Measurements from ENCODE around the gene ABCA2.

The ABCA2 gene

DNA sequence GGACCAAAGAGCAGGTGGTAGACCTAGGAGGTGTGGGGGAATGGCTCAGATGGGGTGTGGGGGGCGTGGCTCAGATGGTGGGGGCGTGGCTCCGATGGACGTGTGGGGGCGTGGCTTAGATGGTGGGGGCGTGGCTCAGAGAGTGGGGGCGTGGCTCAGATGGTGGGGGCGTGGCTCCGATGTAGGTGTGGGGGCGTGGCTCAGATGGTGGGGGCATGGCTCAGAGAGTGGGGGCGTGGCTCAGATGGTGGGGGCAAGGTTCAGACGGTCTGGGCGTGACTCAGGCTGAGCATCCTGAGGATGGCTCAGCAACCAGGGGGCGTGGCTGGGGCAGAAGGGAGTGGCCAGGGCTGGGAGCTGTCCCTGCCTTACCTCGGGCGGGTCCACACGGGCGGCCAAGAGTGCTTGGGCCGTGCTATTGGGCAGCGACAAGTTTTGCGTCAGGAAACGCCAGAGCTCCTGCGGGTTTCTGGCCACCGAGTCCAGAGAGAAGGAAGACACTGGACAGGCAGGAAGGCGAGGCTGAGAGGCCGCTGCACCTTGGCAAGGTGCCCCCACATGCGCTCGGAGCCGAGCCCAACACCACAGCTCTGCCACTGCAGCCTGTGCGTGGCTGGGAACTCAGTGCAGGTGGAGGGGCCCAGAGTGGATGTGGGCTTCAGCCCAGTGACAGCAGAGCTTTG lies 5.9 kb downstream of the ABCA2 start:
- H3K14ac ChIP-seq (ENCODE audit: low read length), result no peak overlapping the region
- no CpG with 5 or more reads among the region's 30 CpGs for WGBS (ENCODE audit: extremely low coverage, insufficient coverage, insufficient read length)

DNA sequence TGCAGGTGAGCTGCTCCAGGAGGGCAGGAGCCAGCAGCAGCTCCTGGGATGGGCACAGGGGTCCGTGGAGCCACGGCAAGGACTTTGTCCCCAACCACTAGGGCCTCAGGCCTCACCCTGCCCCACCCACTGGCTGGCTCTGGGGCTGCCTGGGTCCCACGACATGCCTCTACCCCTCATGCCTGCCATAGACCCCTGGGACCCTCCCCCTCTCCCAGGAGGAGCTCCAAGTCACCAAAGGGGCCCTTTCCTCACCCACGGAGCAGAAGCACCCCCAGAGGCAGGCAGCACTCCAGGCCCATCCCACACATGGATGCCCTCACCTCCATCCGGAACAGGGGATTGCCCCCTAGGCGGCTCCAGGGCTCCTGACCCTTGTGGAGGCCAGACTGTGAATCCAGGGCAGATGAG lies 6.5 kb downstream of the ABCA2 start:
- Histone ChIP-seq H2BK120ac (ENCODE audit: insufficient read depth, low read length, poor library complexity) (no peak overlapping the region), H3K23ac (ENCODE audit: low read length) (no peak overlapping the region), H3K79me2 (ENCODE audit: control insufficient read depth, insufficient read depth, low read length, poor library complexity) (no peaks in the 10 kb centered on the region), H3K4me3 (ENCODE audit: low read depth, low read length) (no peak overlapping the region), H3K4me1 (ENCODE audit: control insufficient read depth in 1 of 2, insufficient read depth in 2 of 2, low read length in 2 of 2) (no peaks in the 10 kb centered on the region), H3K14ac (ENCODE audit: low read length) (no peak overlapping the region), H2AK5ac (ENCODE audit: low read length) (no peak overlapping the region), H3K36me3 (ENCODE audit: control insufficient read depth in 1 of 2, insufficient read depth in 2 of 2, low read length in 2 of 2) (no peaks in the 10 kb centered on the region), H4K8ac (ENCODE audit: low read depth, low read length) (no peak overlapping the region), H4K12ac (ENCODE audit: low read depth, low read length) (no peak overlapping the region), H4K91ac (ENCODE audit: low read depth, low read length) (no peak overlapping the region), H3K9ac (ENCODE audit: low read length) (no peak overlapping the region), H3K18ac (ENCODE audit: low read length) (no peak overlapping the region), H3K27ac (ENCODE audit: low read depth, low read length) (no peak overlapping the region), H3K4me2 (ENCODE audit: low read length) (no peak overlapping the region), H2BK12ac (ENCODE audit: low read length) (no peak overlapping the region), H2AFZ (ENCODE audit: insufficient read depth, low read length, poor library complexity) (no peak overlapping the region), H3K27me3 (ENCODE audit: insufficient read depth, low read length) (no peaks in the 10 kb centered on the region), H2BK5ac (ENCODE audit: low read depth, low read length, poor library complexity) (no peak overlapping the region), H3K79me1 (ENCODE audit: low read length) (no peaks in the 10 kb centered on the region), H3K9me3 (ENCODE audit: insufficient read depth, low read depth, low read length) (peaks cover 10% of the 10 kb centered on the region), H3K4ac (ENCODE audit: low read depth, low read length) (no peak overlapping the region)
- WGBS (ENCODE audit: extremely low coverage, insufficient coverage, insufficient read length), result no CpG with 5 or more reads among the region's 6 CpGs
- no peak for DNase-seq

More for the DNA sequence above, 5.9 kb downstream of the ABCA2 start:
- no peak overlapping the region for H3K4me2 ChIP-seq (ENCODE audit: low read length)
- no peak overlapping the region for H4K8ac ChIP-seq (ENCODE audit: low read depth, low read length)
- peaks cover 6% of the 10 kb centered on the region for H3K9me3 ChIP-seq (ENCODE audit: insufficient read depth, low read depth, low read length)
- no peaks in the 10 kb centered on the region for H3K4me1 ChIP-seq (ENCODE audit: control insufficient read depth in 1 of 2, insufficient read depth in 2 of 2, low read length in 2 of 2)
- no peak overlapping the region for H3K9ac ChIP-seq (ENCODE audit: low read length)
- no peak overlapping the region for H4K12ac ChIP-seq (ENCODE audit: low read depth, low read length)
- DNase-seq, result peak; percentile 83 to 86
- no peak overlapping the region for H3K23ac ChIP-seq (ENCODE audit: low read length)
- H3K79me1 ChIP-seq (ENCODE audit: low read length), result no peaks in the 10 kb centered on the region
- H2AFZ ChIP-seq (ENCODE audit: insufficient read depth, low read length, poor library complexity), result no peak overlapping the region
- peaks cover 4% of the 10 kb centered on the region for H3K27me3 ChIP-seq (ENCODE audit: insufficient read depth, low read length)
- no peak overlapping the region for H2AK5ac ChIP-seq (ENCODE audit: low read length)
- H2BK5ac ChIP-seq (ENCODE audit: low read depth, low read length, poor library complexity), result no peak overlapping the region
- no peak overlapping the region for H3K4ac ChIP-seq (ENCODE audit: low read depth, low read length)
- no peaks in the 10 kb centered on the region for H3K79me2 ChIP-seq (ENCODE audit: control insufficient read depth, insufficient read depth, low read length, poor library complexity)
- no peak overlapping the region for H4K91ac ChIP-seq (ENCODE audit: low read depth, low read length)
- H3K36me3 ChIP-seq (ENCODE audit: control insufficient read depth in 1 of 2, insufficient read depth in 2 of 2, low read length in 2 of 2), result no peaks in the 10 kb centered on the region
- H2BK120ac ChIP-seq (ENCODE audit: insufficient read depth, low read length, poor library complexity), result no peak overlapping the region
- H3K4me3 ChIP-seq (ENCODE audit: low read depth, low read length), result peak overlapping the region; percentile 2
- H3K18ac ChIP-seq (ENCODE audit: low read length), result no peak overlapping the region
- H2BK12ac ChIP-seq (ENCODE audit: low read length), result no peak overlapping the region
- no peak overlapping the region for H3K27ac ChIP-seq (ENCODE audit: low read depth, low read length)

DNA sequence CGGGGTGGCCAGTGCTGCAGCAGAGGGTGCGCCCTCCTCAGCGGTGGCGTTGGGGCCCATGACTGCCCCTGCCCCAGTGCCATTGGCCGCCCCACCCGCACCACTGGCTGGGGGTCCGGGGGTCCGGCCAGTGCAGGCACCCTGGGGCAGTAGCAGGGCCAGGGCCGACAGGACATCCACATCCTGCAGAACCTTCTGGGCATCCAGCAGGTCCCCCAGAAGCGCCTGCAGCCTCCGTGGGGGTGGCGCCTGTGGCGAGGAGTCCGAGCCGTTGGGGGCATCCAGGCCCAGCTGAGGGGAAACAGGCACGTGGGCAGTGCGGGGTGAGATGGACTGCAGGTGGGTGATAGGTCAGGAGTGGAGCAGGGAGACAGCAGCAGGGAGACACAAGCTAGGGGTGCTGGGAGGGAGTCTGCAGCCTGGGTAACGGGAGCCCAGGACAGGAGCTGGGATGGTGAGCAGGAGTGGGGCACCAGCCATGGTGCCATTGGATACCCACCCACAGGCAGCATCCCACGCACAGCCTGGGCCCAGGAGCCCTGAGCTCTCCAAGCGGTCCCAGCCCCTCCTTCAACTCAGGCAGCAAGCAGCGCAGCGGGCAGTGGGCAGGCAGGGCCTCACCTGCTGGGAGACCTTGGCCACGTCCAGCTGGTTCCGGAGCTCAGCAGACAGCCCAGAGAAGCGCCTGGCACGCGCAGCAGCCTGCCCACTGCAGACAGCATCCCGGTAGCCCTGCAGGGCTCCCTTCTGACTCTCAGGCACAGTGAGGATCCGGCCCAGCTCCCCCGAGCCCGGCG lies 7.1 kb downstream of the ABCA2 start:
- WGBS (ENCODE audit: extremely low coverage, insufficient coverage, insufficient read length), result no CpG with 5 or more reads among the region's 32 CpGs
- no peak overlapping the region for H3K23ac ChIP-seq (ENCODE audit: low read length)
- H4K8ac ChIP-seq (ENCODE audit: low read depth, low read length), result no peak overlapping the region
- H4K91ac ChIP-seq (ENCODE audit: low read depth, low read length), result no peak overlapping the region
- H3K18ac ChIP-seq (ENCODE audit: low read length), result no peak overlapping the region
- H3K9ac ChIP-seq (ENCODE audit: low read length), result no peak overlapping the region
- no peak overlapping the region for H4K12ac ChIP-seq (ENCODE audit: low read depth, low read length)
- H3K4me1 ChIP-seq (ENCODE audit: control insufficient read depth in 1 of 2, insufficient read depth in 2 of 2, low read length in 2 of 2), result no peaks in the 10 kb centered on the region
- H3K4me3 ChIP-seq (ENCODE audit: low read depth, low read length), result no peak overlapping the region
- H3K9me3 ChIP-seq (ENCODE audit: insufficient read depth, low read depth, low read length), result peaks cover 15% of the 10 kb centered on the region
- no peak overlapping the region for H3K14ac ChIP-seq (ENCODE audit: low read length)
- H3K79me2 ChIP-seq (ENCODE audit: control insufficient read depth, insufficient read depth, low read length, poor library complexity), result no peaks in the 10 kb centered on the region
- no peak overlapping the region for H3K4me2 ChIP-seq (ENCODE audit: low read length)
- no peaks in the 10 kb centered on the region for H3K79me1 ChIP-seq (ENCODE audit: low read length)
- no peak overlapping the region for H2BK5ac ChIP-seq (ENCODE audit: low read depth, low read length, poor library complexity)
- no peak overlapping the region for H3K27ac ChIP-seq (ENCODE audit: low read depth, low read length)
- no peaks in the 10 kb centered on the region for H3K36me3 ChIP-seq (ENCODE audit: control insufficient read depth in 1 of 2, insufficient read depth in 2 of 2, low read length in 2 of 2)
- H2AK5ac ChIP-seq (ENCODE audit: low read length), result no peak overlapping the region
- H2BK12ac ChIP-seq (ENCODE audit: low read length), result no peak overlapping the region
- DNase-seq, result no peak
- no peak overlapping the region for H2AFZ ChIP-seq (ENCODE audit: insufficient read depth, low read length, poor library complexity)
- H2BK120ac ChIP-seq (ENCODE audit: insufficient read depth, low read length, poor library complexity), result no peak overlapping the region
- no peak overlapping the region for H3K4ac ChIP-seq (ENCODE audit: low read depth, low read length)
- H3K27me3 ChIP-seq (ENCODE audit: insufficient read depth, low read length), result no peaks in the 10 kb centered on the region

DNA sequence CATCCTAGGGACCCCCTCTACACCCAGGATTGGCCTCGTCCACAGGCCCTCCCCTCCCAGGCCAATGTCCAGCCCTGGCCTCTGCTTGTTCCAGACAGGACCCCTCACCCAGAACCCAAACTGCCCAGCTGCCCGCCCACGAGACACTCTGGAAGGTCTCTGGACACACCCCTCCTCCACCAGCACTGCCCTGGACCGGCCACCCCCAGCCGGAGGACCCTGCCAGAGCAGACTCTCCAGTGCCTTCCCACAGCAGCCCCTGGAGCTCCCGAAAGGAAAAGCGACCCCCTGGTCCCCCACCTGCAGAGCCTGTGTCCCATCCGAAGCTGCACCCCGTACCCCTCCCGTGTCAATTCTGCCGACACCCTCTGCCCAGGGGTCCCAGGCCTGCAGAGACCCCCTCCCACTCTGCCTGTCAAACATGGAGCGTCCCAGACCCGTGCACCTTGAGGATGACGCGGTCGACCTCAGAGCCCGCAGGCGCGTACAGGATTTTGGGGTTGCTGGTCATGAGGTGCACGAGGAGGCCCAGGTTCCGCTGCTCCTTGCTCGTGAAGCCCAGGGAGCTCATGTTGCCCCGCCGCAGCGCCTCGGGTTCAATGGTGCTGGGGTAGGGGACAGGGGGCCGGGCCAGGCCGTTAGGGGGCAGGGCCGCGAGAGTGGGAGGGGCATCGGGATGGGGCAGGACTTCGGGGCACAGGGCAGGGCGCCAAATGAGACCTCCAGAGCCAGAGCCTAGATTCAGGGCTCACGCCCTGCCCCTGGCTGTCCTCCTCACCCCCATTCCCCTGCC lies 8.0 kb downstream of the ABCA2 start:
- Histone ChIP-seq H4K91ac (ENCODE audit: low read depth, low read length) (no peak overlapping the region), H3K36me3 (ENCODE audit: control insufficient read depth in 1 of 2, insufficient read depth in 2 of 2, low read length in 2 of 2) (no peaks in the 10 kb centered on the region), H4K12ac (ENCODE audit: low read depth, low read length) (no peak overlapping the region), H3K27me3 (ENCODE audit: insufficient read depth, low read length) (no peaks in the 10 kb centered on the region), H2BK12ac (ENCODE audit: low read length) (no peak overlapping the region), H3K23ac (ENCODE audit: low read length) (no peak overlapping the region), H3K4me2 (ENCODE audit: low read length) (no peak overlapping the region), H2BK120ac (ENCODE audit: insufficient read depth, low read length, poor library complexity) (no peak overlapping the region), H3K18ac (ENCODE audit: low read length) (no peak overlapping the region), H3K79me1 (ENCODE audit: low read length) (no peaks in the 10 kb centered on the region), H3K9me3 (ENCODE audit: insufficient read depth, low read depth, low read length) (peaks cover 21% of the 10 kb centered on the region), H4K8ac (ENCODE audit: low read depth, low read length) (no peak overlapping the region), H3K27ac (ENCODE audit: low read depth, low read length) (no peak overlapping the region), H3K4ac (ENCODE audit: low read depth, low read length) (no peak overlapping the region), H3K4me3 (ENCODE audit: low read depth, low read length) (no peak overlapping the region), H3K79me2 (ENCODE audit: control insufficient read depth, insufficient read depth, low read length, poor library complexity) (no peaks in the 10 kb centered on the region), H3K14ac (ENCODE audit: low read length) (no peak overlapping the region), H3K9ac (ENCODE audit: low read length) (no peak overlapping the region), H2AK5ac (ENCODE audit: low read length) (no peak overlapping the region), H3K4me1 (ENCODE audit: control insufficient read depth in 1 of 2, insufficient read depth in 2 of 2, low read length in 2 of 2) (no peaks in the 10 kb centered on the region), H2AFZ (ENCODE audit: insufficient read depth, low read length, poor library complexity) (no peak overlapping the region), H2BK5ac (ENCODE audit: low read depth, low read length, poor library complexity) (no peak overlapping the region)
- DNase-seq, result no peak
- WGBS (ENCODE audit: extremely low coverage, insufficient coverage, insufficient read length), result no CpG with 5 or more reads among the region's 34 CpGs
